ENCODE measurements around the gene MYO5C. TPM values are rescaled to one million over a fixed set of nuclear protein-coding genes. Genes with fewer than 3 reads are reported as not detected.

MYO5C gene
- total and polyA plus RNA-seq, 2 of the 4 experiments (the other 2 are of a cell fraction), result under 0.01 to 0.03 TPM

DNA sequence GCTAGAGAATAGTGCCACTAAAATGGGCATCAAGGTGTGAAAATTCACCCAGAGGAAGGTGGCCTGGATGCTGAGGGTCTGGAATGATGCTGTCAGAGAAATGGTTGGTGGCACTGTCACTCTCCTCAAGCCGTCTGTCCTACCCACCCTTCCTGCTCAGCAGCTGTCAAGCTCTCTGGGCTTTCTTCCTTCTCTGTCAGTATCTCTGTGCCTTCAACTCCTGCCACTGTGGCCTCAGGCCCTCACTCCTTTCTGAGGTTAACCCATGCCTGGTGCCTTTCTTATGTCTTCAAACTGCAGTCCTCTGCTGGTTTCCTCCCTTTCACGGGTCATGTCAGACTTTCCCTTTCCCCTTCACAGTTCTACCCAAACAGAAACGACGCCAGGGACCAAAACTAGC is 4.4 kb downstream of the MYO5C start:
- Histone ChIP-seq H4K8ac (ENCODE audit: low read depth in 2 of 2, low read length in 2 of 2) (no peak overlapping the region), H3K27ac (ENCODE audit: insufficient read depth, low read length) (no peak overlapping the region), H3K36me3 (ENCODE audit: control insufficient read depth, insufficient read depth, low read length) (no peaks in the 10 kb centered on the region), H3K9me1 (ENCODE audit: insufficient read depth, low read length) (peaks cover 5% of the 10 kb centered on the region; the same call in 1 of the 2 replicates), H2BK120ac (ENCODE audit: low read depth, low read length) (no peak overlapping the region), H3K4ac (ENCODE audit: low read depth, low read length) (no peak overlapping the region), H3K18ac (ENCODE audit: low read depth, low read length) (no peak overlapping the region), H3K23ac (ENCODE audit: low read depth, low read length) (no peak overlapping the region), H3K9me3 (ENCODE audit: control insufficient read depth, insufficient read depth, low read length) (no peaks in the 10 kb centered on the region), H4K5ac (ENCODE audit: low read depth, low read length) (no peak overlapping the region), H2AFZ (replicated peaks; ENCODE audit: low read length, poor library complexity) (no peak overlapping the region), H3K4me3 (ENCODE audit: insufficient read depth, low read depth, low read length) (no peak overlapping the region), H2AK5ac (ENCODE audit: low read depth, low read length) (no peak overlapping the region), H4K91ac (ENCODE audit: insufficient read depth, low read depth, low read length) (no peak overlapping the region), H4K20me1 (ENCODE audit: insufficient read depth, low read length) (no peaks in the 10 kb centered on the region), H3K9ac (ENCODE audit: low read depth, low read length) (no peak overlapping the region), H3K4me1 (ENCODE audit: control insufficient read depth, insufficient read depth, low read length) (peaks cover 8% of the 10 kb centered on the region), H3K79me1 (ENCODE audit: low read depth in 1 of 2, low read length in 2 of 2) (no peaks in the 10 kb centered on the region), H2BK15ac (ENCODE audit: low read depth, low read length) (no peak overlapping the region), H3K4me2 (ENCODE audit: low read depth, low read length) (no peak overlapping the region), H3K56ac (ENCODE audit: extremely low read depth, insufficient read depth, low read length) (no peak overlapping the region), H2BK5ac (ENCODE audit: low read depth, low read length, poor library complexity, severe bottlenecking) (no peak overlapping the region), H3K27me3 (ENCODE audit: control insufficient read depth, insufficient read depth, low read length) (peaks cover 43% of the 10 kb centered on the region), H3K14ac (replicated peaks; ENCODE audit: low read depth, low read length) (no peak overlapping the region), H2BK20ac (ENCODE audit: low read depth, low read length) (no peak overlapping the region), H2AK9ac (replicated peaks; ENCODE audit: low read depth, low read length, poor library complexity) (no peak overlapping the region)
- no peak for DNase-seq
- intact Hi-C loops (cut with micrococcal nuclease), result no loop called here
- TF ChIP-seq FOS (IDR thresholded peaks at IDR 0.05; ENCODE audit: low read depth, low read length) (no peak), MXI1 (IDR thresholded peaks at IDR 0.05; ENCODE audit: borderline replicate concordance, low read depth, low read length) (no peak), MAFK (IDR thresholded peaks at IDR 0.05; ENCODE audit: low read depth, low read length) (no peak), RFX5 (IDR thresholded peaks at IDR 0.05; ENCODE audit: low read depth, low read length) (no peak), NFE2L2 (IDR thresholded peaks at IDR 0.05; ENCODE audit: low read depth, low read length) (no peak), CEBPB (IDR thresholded peaks at IDR 0.05; ENCODE audit: low read depth, low read length) (no peak), SMC3 (IDR thresholded peaks at IDR 0.05; ENCODE audit: low read depth, low read length) (no peak), RAD21 (IDR thresholded peaks at IDR 0.05; ENCODE audit: low read length) (no peak), MAZ (IDR thresholded peaks at IDR 0.05; ENCODE audit: borderline replicate concordance, low read depth, low read length) (no peak), POLR2A (IDR thresholded peaks at IDR 0.05; ENCODE audit: low read depth, low read length) (no peak)
- TF ChIP-seq, protein P1, sequence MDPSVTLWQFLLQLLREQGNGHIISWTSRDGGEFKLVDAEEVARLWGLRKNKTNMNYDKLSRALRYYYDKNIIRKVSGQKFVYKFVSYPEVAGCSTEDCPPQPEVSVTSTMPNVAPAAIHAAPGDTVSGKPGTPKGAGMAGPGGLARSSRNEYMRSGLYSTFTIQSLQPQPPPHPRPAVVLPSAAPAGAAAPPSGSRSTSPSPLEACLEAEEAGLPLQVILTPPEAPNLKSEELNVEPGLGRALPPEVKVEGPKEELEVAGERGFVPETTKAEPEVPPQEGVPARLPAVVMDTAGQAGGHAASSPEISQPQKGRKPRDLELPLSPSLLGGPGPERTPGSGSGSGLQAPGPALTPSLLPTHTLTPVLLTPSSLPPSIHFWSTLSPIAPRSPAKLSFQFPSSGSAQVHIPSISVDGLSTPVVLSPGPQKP (IDR thresholded peaks at IDR 0.05; ENCODE audit: borderline replicate concordance, low read depth, low read length), result no peak
- in situ Hi-C loops (cut with MboI; ENCODE audit: low sequenced_read_pairs), result no loop called here
- no CpG with 5 or more reads among the region's 4 CpGs for WGBS, 2 experiments (ENCODE audit: extremely low coverage in 2 of 2, insufficient read length in 1 of 2)
- dilution Hi-C loops (cut with HindIII; ENCODE audit: low sequenced_read_pairs, unreplicated experiment), result no loop called here
- no TSS peak for BruUV-seq (replicated peaks)
- CTCF ChIA-PET, result no interaction called here
- POLR2A ChIA-PET (ENCODE audit: unreplicated experiment), result no interaction called here
- no peak for ATAC-seq (ENCODE audit: low read depth)
